ENCODE data around the gene EZH2. TPM values are rescaled to one million over a fixed set of nuclear protein-coding genes. Genes with fewer than 3 reads are reported as not detected.

Gene EZH2
- total RNA-seq, 2 experiments from 2014 or later = 45.5 to 72.2 TPM

GRCh38 chr7:148925836-148926235 is 41.7 kb upstream of the EZH2 start:
- CTCF ChIA-PET (ENCODE audit: unreplicated experiment) = no interaction called here
- intact Hi-C loops (cut with micrococcal nuclease; ENCODE audit: unreplicated experiment) = no loop called here
- Histone ChIP-seq H2AFZ (ENCODE audit: low read length) (no peak overlapping the region), H3K4me3 (ENCODE audit: low read depth, low read length, poor library complexity, severe bottlenecking) (no peak overlapping the region), H3K4me2 (ENCODE audit: low read length) (no peak overlapping the region), H3K36me3 (ENCODE audit: insufficient read depth, low read length) (no peaks in the 10 kb centered on the region), H3K27ac (ENCODE audit: low read depth, low read length, poor library complexity, severe bottlenecking) (no peak overlapping the region), H3K4me1 (ENCODE audit: insufficient read depth, low read length, poor library complexity, severe bottlenecking) (no peaks in the 10 kb centered on the region), H4K20me1 (ENCODE audit: insufficient read depth, low read length) (peaks cover 6% of the 10 kb centered on the region; the same call in 1 of the 2 replicates), H3K79me2 (ENCODE audit: insufficient read depth, low read depth, low read length) (no peaks in the 10 kb centered on the region), H3K9me2 (ENCODE audit: insufficient read depth, low read length) (no peaks in the 10 kb centered on the region), H3K9me3 (ENCODE audit: low read length) (no peaks in the 10 kb centered on the region)
- DNase-seq (ENCODE audit: low spot score) = no peak
- no peak for TF ChIP-seq EZH2phosphoT487 (IDR thresholded peaks at IDR 0.05; ENCODE audit: borderline replicate concordance, low read depth, low read length)
- TF ChIP-seq, protein P1, sequence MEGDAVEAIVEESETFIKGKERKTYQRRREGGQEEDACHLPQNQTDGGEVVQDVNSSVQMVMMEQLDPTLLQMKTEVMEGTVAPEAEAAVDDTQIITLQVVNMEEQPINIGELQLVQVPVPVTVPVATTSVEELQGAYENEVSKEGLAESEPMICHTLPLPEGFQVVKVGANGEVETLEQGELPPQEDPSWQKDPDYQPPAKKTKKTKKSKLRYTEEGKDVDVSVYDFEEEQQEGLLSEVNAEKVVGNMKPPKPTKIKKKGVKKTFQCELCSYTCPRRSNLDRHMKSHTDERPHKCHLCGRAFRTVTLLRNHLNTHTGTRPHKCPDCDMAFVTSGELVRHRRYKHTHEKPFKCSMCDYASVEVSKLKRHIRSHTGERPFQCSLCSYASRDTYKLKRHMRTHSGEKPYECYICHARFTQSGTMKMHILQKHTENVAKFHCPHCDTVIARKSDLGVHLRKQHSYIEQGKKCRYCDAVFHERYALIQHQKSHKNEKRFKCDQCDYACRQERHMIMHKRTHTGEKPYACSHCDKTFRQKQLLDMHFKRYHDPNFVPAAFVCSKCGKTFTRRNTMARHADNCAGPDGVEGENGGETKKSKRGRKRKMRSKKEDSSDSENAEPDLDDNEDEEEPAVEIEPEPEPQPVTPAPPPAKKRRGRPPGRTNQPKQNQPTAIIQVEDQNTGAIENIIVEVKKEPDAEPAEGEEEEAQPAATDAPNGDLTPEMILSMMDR (conservative IDR thresholded peaks at IDR 0.05; ENCODE audit: low read length) = no peak
- BruUV-seq (replicated peaks) = no TSS peak
- POLR2A ChIA-PET = no interaction called here

DNA sequence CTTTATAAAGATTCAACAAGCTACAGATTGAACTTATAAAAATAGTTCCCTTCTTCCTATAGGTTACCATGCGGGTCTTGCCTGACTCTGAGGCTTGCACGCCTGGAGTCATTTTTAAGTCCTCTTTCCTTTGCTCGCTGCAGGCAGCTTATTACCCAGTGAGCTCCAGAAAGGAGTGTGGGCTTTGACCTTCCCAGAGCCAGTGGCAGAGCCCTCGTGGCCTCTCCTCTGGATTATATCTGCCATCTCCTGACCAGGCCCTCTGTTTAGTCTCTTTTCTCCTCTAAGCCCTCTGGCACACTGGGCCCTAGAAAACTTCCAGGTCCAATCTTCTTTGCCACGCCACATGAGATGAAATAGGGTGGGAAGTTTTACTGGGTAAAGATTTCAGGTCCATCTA is 39.9 kb upstream of the EZH2 start:
- no peaks in the 10 kb centered on the region for H3K36me3 ChIP-seq (ENCODE audit: insufficient read depth, low read length)
- no peaks in the 10 kb centered on the region for H3K4me1 ChIP-seq (ENCODE audit: insufficient read depth, low read length, poor library complexity, severe bottlenecking)
- DNase-seq (ENCODE audit: low spot score) = no peak
- no peak overlapping the region for H3K27ac ChIP-seq (ENCODE audit: low read depth, low read length, poor library complexity, severe bottlenecking)
- POLR2A ChIA-PET = interaction anchor here (0.6 to 1.1 kb wide), 3 partner anchors 14 to 37 kb away, joined by 3 to 5 read pairs (median 3); no protein-coding TSS in a partner anchor
- CTCF ChIA-PET (ENCODE audit: unreplicated experiment) = no interaction called here
- no peak overlapping the region for H3K4me2 ChIP-seq (ENCODE audit: low read length)
- no peak overlapping the region for H2AFZ ChIP-seq (ENCODE audit: low read length)
- intact Hi-C loops (cut with micrococcal nuclease; ENCODE audit: unreplicated experiment) = no loop called here
- peaks cover 6% of the 10 kb centered on the region; the same call in 1 of the 2 replicates for H4K20me1 ChIP-seq (ENCODE audit: insufficient read depth, low read length)
- H3K79me2 ChIP-seq (ENCODE audit: insufficient read depth, low read depth, low read length) = no peaks in the 10 kb centered on the region
- H3K9me3 ChIP-seq (ENCODE audit: low read length) = no peaks in the 10 kb centered on the region
- no TSS peak for BruUV-seq (replicated peaks)
- H3K9me2 ChIP-seq (ENCODE audit: insufficient read depth, low read length) = no peaks in the 10 kb centered on the region
- H3K4me3 ChIP-seq (ENCODE audit: low read depth, low read length, poor library complexity, severe bottlenecking) = no peak overlapping the region
- no peak for TF ChIP-seq EZH2phosphoT487 (IDR thresholded peaks at IDR 0.05; ENCODE audit: borderline replicate concordance, low read depth, low read length)
- TF ChIP-seq, protein P1 (conservative IDR thresholded peaks at IDR 0.05; ENCODE audit: low read length) = no peak

DNA sequence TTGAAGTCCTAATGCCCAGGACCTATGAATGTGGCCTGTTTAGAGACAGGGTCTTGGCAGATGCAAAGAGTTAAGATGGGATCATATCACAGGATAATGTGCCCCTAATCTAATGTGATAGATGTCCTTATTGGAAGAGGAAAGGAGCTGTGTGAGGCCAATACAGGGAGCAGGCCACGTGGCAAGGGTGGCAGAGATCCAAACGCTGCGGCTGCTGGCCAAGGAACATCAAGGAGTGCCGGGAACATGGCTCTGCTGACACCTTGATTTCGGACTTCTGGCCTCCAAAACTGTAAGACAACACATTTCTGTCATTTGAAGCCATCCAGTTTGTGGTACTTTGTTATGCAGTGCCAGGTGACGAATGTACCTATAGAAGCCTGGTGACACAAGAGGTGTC is 37.7 kb upstream of the EZH2 start:
- intact Hi-C loops (cut with micrococcal nuclease; ENCODE audit: unreplicated experiment) = no loop called here
- BruUV-seq (replicated peaks) = no TSS peak
- ChIA-PET CTCF (ENCODE audit: unreplicated experiment) (no interaction called here), POLR2A (no interaction called here)
- Histone ChIP-seq H3K4me3 (ENCODE audit: low read depth, low read length, poor library complexity, severe bottlenecking) (no peak overlapping the region), H3K4me1 (ENCODE audit: insufficient read depth, low read length, poor library complexity, severe bottlenecking) (no peaks in the 10 kb centered on the region), H3K79me2 (ENCODE audit: insufficient read depth, low read depth, low read length) (no peaks in the 10 kb centered on the region), H2AFZ (ENCODE audit: low read length) (no peak overlapping the region), H3K9me3 (ENCODE audit: low read length) (no peaks in the 10 kb centered on the region), H3K4me2 (ENCODE audit: low read length) (no peak overlapping the region), H3K9me2 (ENCODE audit: insufficient read depth, low read length) (no peaks in the 10 kb centered on the region), H3K36me3 (ENCODE audit: insufficient read depth, low read length) (no peaks in the 10 kb centered on the region), H4K20me1 (ENCODE audit: insufficient read depth, low read length) (no peaks in the 10 kb centered on the region), H3K27ac (ENCODE audit: low read depth, low read length, poor library complexity, severe bottlenecking) (no peak overlapping the region)
- no peak for DNase-seq (ENCODE audit: low spot score)
- TF ChIP-seq, protein P1 (conservative IDR thresholded peaks at IDR 0.05; ENCODE audit: low read length) = no peak
- TF ChIP-seq EZH2phosphoT487 (IDR thresholded peaks at IDR 0.05; ENCODE audit: borderline replicate concordance, low read depth, low read length) = no peak

Measured in OCI-LY7 (cell line).